Retinal pigment epithelial cell (primary cell): ENCODE results near the gene CAPZB.

ENCODE experiments used
- DNase-seq: peaks from one replicate; pipeline ENCODE4 v3.0.0-alpha.2; 2010; ENCODE audit warnings: low read depth
- H3K4me3 ChIP-seq: 2 replicates; pipeline ENCODE4 v1.5.1; 2011; ENCODE audit warnings: mild to moderate bottlenecking, low read length, control low read depth, moderate library complexity
- CTCF ChIP-seq: conservative IDR thresholded peaks from 2 replicates; pipeline ENCODE4 v1.5.1; 2011; ENCODE audit warnings: low read depth, low read length, control low read depth, inconsistent platforms

The CAPZB gene

DNA sequence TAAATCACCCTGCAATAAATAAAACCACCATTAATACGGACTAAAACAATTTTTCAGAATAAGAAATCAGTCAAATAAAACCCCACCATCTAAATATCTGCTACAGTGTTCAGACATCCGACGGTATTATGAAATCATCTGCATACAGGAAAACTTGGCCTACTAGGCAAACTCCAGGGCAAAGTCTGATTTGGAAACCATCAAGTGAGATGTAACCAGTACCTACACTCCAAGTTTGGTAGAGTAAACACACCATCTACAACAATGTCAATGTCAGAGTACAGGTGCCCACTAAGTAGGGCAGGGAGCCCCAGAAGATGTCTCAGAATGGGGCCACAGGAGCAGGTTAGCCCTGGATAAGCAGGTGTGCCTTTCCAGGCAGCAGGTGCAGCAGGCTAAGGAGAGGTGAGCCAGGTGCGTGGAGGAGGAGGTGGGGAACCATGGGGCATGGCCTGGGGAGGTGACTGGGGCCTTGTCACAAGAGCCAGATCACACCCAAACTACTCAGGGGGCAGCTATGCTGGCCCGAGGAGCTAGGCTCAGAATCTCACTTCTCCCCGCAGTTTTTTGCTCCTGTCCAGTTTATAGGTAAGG lies 59.6 kb downstream of the CAPZB start:
- DNase-seq, result no peak
- H3K4me3 ChIP-seq, result no peak overlapping the region
- TF ChIP-seq CTCF, result no peak

DNA sequence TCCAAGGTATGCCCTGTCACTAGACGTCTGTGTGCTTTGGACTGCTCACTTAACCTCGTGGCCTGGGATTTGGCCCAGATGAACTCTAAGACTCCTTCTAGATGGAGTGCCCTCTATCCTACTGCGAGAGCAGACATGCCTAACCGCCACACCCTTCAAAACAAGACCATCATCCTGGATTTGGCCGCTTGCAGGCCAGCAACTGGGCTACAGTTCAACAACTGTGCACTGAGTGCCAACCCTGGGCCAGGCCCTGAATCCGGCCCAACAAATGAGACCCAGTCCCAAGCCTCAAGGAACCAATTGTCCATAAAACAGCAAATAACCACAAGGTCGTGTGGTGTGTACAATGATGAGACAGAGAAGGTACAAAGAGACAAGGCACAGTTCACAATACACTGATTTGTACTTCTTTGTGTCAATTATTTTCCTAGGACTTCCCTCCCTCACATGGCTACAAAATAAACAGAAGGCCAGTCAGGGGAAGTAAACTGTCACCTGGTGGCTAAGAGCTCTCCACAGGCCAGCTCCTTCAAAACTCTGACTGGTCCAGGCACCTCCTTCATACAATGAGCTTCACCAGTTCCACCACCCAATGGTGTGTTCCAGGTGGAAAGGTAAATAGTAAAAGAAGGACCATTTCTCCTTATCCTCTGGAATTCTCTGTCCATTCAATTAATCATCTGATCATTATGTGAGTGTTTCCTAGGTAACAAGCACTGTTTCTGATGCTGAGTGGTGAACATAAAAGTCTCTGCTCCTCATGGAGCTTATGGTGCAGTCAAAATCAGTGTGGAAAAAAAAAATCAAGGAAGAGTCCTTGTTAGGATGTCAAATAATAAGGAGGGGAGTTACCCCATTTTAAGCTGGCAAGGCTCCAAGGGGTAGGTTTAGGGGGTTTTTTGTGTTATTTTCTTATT lies 60.4 kb downstream of the CAPZB start:
- no peak for TF ChIP-seq CTCF
- no peak overlapping the region for H3K4me3 ChIP-seq

DNA sequence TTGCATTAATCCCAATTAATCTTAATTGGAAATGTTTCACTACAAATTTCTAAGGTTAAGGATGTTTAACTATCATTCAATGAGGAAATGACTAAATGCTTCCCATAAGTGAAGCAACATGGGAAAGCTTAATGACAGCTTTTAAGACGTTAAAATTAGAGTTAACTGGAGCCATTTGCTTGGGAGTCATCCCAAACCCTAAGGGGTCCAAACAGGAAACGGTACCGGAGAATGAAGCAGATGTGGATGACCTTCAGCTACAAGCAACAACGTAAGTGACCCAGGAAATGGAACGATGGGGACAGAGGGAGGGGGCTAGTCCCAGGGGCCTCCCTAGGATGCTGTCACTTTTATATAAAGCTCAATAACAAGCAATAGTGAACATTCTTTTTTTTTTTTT lies 62.2 kb downstream of the CAPZB start:
- H3K4me3 ChIP-seq, result no peak overlapping the region
- DNase-seq, result no peak
- no peak for TF ChIP-seq CTCF

More for the DNA sequence above, 60.4 kb downstream of the CAPZB start:
- DNase-seq, result no peak

DNA sequence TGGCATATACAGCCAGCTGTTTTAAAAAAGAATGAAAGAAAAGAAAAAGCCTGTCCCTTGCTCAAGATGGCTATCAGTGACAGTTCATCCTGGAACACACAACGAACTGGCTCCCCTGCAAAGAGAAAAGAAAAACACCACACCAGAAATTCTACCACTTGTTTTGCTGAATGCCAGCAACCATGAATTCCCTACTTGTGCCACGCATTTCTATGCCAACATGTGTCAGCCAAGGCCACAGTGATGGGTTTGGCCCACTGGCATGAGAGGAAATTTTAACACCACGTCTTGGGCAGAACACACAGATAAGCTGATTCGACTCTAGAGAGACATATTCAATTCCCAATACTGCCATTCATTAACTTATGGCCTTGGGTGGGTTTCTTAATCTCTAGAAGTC lies 64.0 kb downstream of the CAPZB start:
- no peak overlapping the region for H3K4me3 ChIP-seq
- no peak for DNase-seq
- no peak for TF ChIP-seq CTCF

DNA sequence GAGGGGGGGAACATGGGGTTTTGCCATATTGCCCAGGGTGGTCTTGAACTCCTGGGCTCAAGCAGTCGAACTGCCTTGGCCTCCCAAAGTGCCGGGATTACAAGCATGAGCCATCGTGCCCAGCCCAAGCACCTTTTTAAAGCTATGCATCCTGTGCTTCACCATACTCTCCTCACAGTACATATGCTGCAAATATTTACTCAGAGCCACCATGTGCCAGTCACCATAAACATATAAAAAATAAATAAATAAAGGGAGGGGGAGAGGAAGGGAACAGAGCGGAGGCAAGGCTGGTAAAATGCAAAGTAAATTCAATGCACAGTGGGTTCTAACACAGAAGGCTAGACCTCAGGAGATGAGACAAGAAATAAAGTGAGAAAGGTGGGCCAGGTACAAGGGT lies 64.7 kb downstream of the CAPZB start:
- TF ChIP-seq CTCF, result no peak
- H3K4me3 ChIP-seq, result no peak overlapping the region
- DNase-seq, result no peak

DNA sequence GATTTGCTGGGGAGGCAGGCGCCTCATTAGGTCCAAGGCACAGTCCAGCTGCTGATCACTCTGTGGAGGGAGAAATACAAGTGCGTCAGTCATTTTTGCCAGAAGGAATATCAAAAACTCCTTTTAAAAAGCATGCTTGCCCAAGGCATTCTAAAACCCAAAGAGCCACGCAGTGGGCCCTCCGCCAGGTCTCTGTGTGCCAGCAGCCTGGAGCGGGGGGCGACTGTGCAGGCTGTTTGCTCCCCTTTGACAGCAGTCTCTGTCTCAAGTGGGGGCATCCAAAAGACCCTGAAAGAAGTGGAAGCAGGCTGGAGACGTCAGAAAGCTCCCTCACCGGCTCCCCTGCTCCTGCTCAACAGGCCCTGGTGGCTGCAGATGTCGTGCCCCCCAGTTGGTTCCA lies 65.6 kb downstream of the CAPZB start:
- H3K4me3 ChIP-seq, result no peak overlapping the region
- no peak for TF ChIP-seq CTCF
- no peak for DNase-seq

DNA sequence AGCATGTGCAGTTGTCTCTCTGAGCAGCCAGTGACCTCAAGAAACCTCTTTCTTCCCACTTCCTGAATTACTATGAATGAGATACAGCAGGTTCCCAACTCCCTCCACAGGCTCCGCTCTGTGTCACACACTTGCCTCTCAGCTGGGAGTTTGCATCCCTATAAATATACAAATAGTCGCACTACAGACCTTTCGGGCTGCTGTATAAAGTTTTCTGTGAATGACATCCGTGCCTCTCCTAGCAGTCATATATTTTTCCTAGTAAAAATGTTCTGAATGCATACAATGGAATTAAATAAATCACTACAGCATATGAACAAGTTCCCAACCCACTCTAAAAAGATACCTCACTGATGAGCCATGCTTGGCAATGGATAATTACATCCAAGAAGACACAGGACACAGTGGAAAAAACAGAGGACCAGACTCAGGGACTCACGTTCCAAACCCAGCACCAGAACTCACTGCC lies 66.8 kb downstream of the CAPZB start:
- H3K4me3 ChIP-seq, result no peak overlapping the region
- no peak for DNase-seq
- no peak for TF ChIP-seq CTCF
